Natural killer cell (primary cell): ENCODE measurements around the gene SLC39A3. TPM values are rescaled to one million over a fixed set of nuclear protein-coding genes. Genes with fewer than 3 reads are reported as not detected.

Experiments
- ATAC-seq, 3 donors: fragments of 150-1000 bp in 2 of 3; fragments of 200-7000 bp in 1 of 3; cut with Tn5 transposase; 1 replicate in 1 of 3; 2 replicates in 2 of 3; pipeline ENCODE4 v1.10.0; 2021; ENCODE audit warnings: mild to moderate bottlenecking in 2 of 3, moderate library complexity in 2 of 3
- DNase-seq, 2 donors: peaks; one replicate each; pipeline versions ENCODE4 v3.0.0 to v3.0.0-alpha.2; 2013 to 2021; ENCODE audit warnings: mixed read lengths in 1 of 2
- H3K27ac ChIP-seq: one replicate; pipeline ENCODE4 v1.5.1; 2013; ENCODE audit warnings: mild to moderate bottlenecking, low read length
- H3K27me3 ChIP-seq: one replicate; pipeline ENCODE4 v1.6.1; 2013; ENCODE audit warnings: low read length; ENCODE audit not compliant: control insufficient read depth, insufficient read depth
- H3K36me3 ChIP-seq: one replicate; pipeline ENCODE4 v1.6.1; 2013; ENCODE audit warnings: low read length; ENCODE audit not compliant: control insufficient read depth, insufficient read depth
- H3K4me1 ChIP-seq: one replicate; pipeline ENCODE4 v1.6.1; 2013; ENCODE audit warnings: low read length; ENCODE audit not compliant: control insufficient read depth, insufficient read depth
- H3K4me3 ChIP-seq: one replicate; pipeline ENCODE4 v1.5.1; 2013; ENCODE audit warnings: low read length
- H3K9me3 ChIP-seq: one replicate; pipeline ENCODE4 v1.6.1; 2013; ENCODE audit warnings: low read length; ENCODE audit not compliant: control insufficient read depth, insufficient read depth
- H3K27ac Mint-ChIP-seq, 2 donors: one replicate each; pipeline ENCODE4 v1.8.0; 2022; ENCODE audit warnings: mild to moderate bottlenecking in 2 of 2, mixed read lengths in 2 of 2, moderate library complexity in 1 of 2
- H3K27me3 Mint-ChIP-seq, 2 donors: one replicate each; pipeline ENCODE4 v1.8.0; 2022; ENCODE audit warnings: low read depth in 2 of 2, mixed read lengths in 2 of 2
- H3K36me3 Mint-ChIP-seq: one replicate; pipeline ENCODE4 v1.8.0; 2022; ENCODE audit warnings: mixed read lengths
- H3K4me1 Mint-ChIP-seq, 2 donors: one replicate each; pipeline ENCODE4 v1.8.0; 2022; ENCODE audit warnings: mixed read lengths in 2 of 2
- H3K4me3 Mint-ChIP-seq: one replicate; pipeline ENCODE4 v1.8.0; 2022; ENCODE audit warnings: mild to moderate bottlenecking, moderate library complexity, mixed read lengths
- H3K9me3 Mint-ChIP-seq, 2 donors: one replicate each; pipeline ENCODE4 v1.8.0; 2022; ENCODE audit warnings: mixed read lengths in 2 of 2
- CTCF ChIP-seq: fragments of 200-600 bp; IDR thresholded peaks from one replicate; pipeline ENCODE4 v1.8.0; 2022; ENCODE audit warnings: antibody characterized with exemption
- WGBS: methylation state at CpG from one replicate; pipeline ENCODE4 v1.1.7; 2013; ENCODE audit warnings: missing lambda C conversion rate; ENCODE audit not compliant: insufficient coverage; 5-methylcytosine and 5-hydroxymethylcytosine counted together
- intact Hi-C: fragments of 100-400 bp; cut with micrococcal nuclease; formaldehyde crosslinking; loops from one replicate; pipeline ENCODE4 v1.14.2; 2022
- total RNA-seq, 4 donors: library from RNA; stranded (reverse); fragments of 120-200 nt in 1 of 4; gene quantifications; one replicate each; pipeline versions ENCODE4 v1.2.3 to v1.2.4, GENCODE V29; 2013 to 2022

Gene SLC39A3
- total RNA-seq, 3 donors from 2014 or later (not counting 1 experiment from before 2014, with no cell fraction given) = 14.8 to 29.4 (median 19.6) TPM

GRCh38 chr19:2719920-2720776, 19.7 kb downstream of the SLC39A3 start:
- H3K27ac Mint-ChIP-seq = no peak overlapping the region
- no peak for TF ChIP-seq CTCF
- H3K4me3 Mint-ChIP-seq = no peak overlapping the region
- Histone ChIP-seq H3K36me3 (no peaks in the 10 kb centered on the region), H3K4me3 (peak overlapping the region; percentile 12), H3K27ac (no peak overlapping the region), H3K27me3 (peaks cover 17% of the 10 kb centered on the region), H3K4me1 (peaks cover 11% of the 10 kb centered on the region), H3K9me3 (peaks cover 4% of the 10 kb centered on the region)
- ATAC-seq (no peak), DNase-seq (no peak)
- H3K4me1 Mint-ChIP-seq = peaks cover 0 to 2% of the 10 kb centered on the region in 2 donors
- intact Hi-C loops = no loop called here
- H3K9me3 Mint-ChIP-seq = peaks cover 3 to 6% of the 10 kb centered on the region in 2 donors
- peaks cover 8 to 12% of the 10 kb centered on the region in 2 donors for H3K27me3 Mint-ChIP-seq
- H3K36me3 Mint-ChIP-seq = no peaks in the 10 kb centered on the region
- 10% methylated on average over 36 of the region's 37 CpGs for WGBS

GRCh38 chr19:2719232-2719735, 20.5 kb downstream of the SLC39A3 start:
- TF ChIP-seq CTCF = no peak
- WGBS = 63% methylated on average over 4 of the region's 7 CpGs
- Histone ChIP-seq H3K4me1 (peaks cover 11% of the 10 kb centered on the region), H3K27me3 (peaks cover 17% of the 10 kb centered on the region), H3K36me3 (no peaks in the 10 kb centered on the region), H3K4me3 (no peak overlapping the region), H3K27ac (no peak overlapping the region), H3K9me3 (peaks cover 7% of the 10 kb centered on the region)
- peaks cover 0 to 5% of the 10 kb centered on the region in 2 donors for H3K4me1 Mint-ChIP-seq
- peaks cover 3 to 8% of the 10 kb centered on the region in 2 donors for H3K9me3 Mint-ChIP-seq
- H3K27me3 Mint-ChIP-seq = peaks cover 4 to 11% of the 10 kb centered on the region in 2 donors
- no peaks in the 10 kb centered on the region for H3K36me3 Mint-ChIP-seq
- H3K4me3 Mint-ChIP-seq = no peak overlapping the region
- intact Hi-C loops = no loop called here
- ATAC-seq (no peak), DNase-seq (no peak)
- no peak overlapping the region for H3K27ac Mint-ChIP-seq

GRCh38 chr19:2717638-2718541, 21.9 kb downstream of the SLC39A3 start:
- H3K4me1 ChIP-seq = peaks cover 11% of the 10 kb centered on the region
- peaks cover 17% of the 10 kb centered on the region for H3K27me3 ChIP-seq
- DNase-seq (no peak), ATAC-seq (no peak)
- no peaks in the 10 kb centered on the region for H3K36me3 Mint-ChIP-seq
- WGBS = 89% methylated on average over 46 of the region's 52 CpGs
- no peak overlapping the region for H3K27ac Mint-ChIP-seq
- no peak overlapping the region for H3K4me3 Mint-ChIP-seq
- H3K4me1 Mint-ChIP-seq = peaks cover 0 to 5% of the 10 kb centered on the region in 2 donors
- no peak overlapping the region for H3K4me3 ChIP-seq
- H3K27ac ChIP-seq = no peak overlapping the region
- H3K9me3 ChIP-seq = peaks cover 7% of the 10 kb centered on the region
- peaks cover 3 to 8% of the 10 kb centered on the region in 2 donors for H3K9me3 Mint-ChIP-seq
- intact Hi-C loops = no loop called here
- H3K36me3 ChIP-seq = no peaks in the 10 kb centered on the region
- H3K27me3 Mint-ChIP-seq = peaks cover 0 to 9% of the 10 kb centered on the region in 2 donors
- no peak for TF ChIP-seq CTCF
